K562 (cell line): ENCODE results near the gene MPPED2. TPM values are rescaled to one million over a fixed set of nuclear protein-coding genes. Genes with fewer than 3 reads are reported as not detected.

Experiments used
- ATAC-seq: fragments of 200-7000 bp; cut with Tn5 transposase; 3 replicates; pipeline ENCODE4 v1.9.1; 2020; ENCODE audit warnings: moderate library complexity
- BruUV-seq: library from RNA; stranded (reverse); fragments of 400-500 nt; replicated peaks from 2 replicates; lab custom pipeline; 2021; lab: Mats Ljungman, UMichigan
- CTCF ChIA-PET: fragments of 300-600 bp; formaldehyde crosslinking; extraction: SDS; loops from one replicate; lab custom pipeline; 2021; ENCODE audit warnings: low intra/inter-chr PET ratio; lab: Yijun Ruan, JAX
- POLR2A ChIA-PET: fragments of 300-600, 350-650 bp; sonication (Branson Sonifier 250); formaldehyde crosslinking; extraction: SDS; loops from one replicate; lab custom pipeline; 2021; ENCODE audit warnings: antibody characterized with exemption, inconsistent platforms; lab: Yijun Ruan, JAX
- DNase-seq, 4 experiments: peaks; one replicate each; pipeline versions ENCODE4 v3.0.0 to v3.0.0-alpha.2; 2011 to 2018; ENCODE audit warnings: low spot score in 3 of 4, mixed read lengths in 3 of 4; ENCODE audit errors: extremely low read depth in 1 of 4
- FAIRE-seq: peaks from 2 replicates; lab custom pipeline; 2011; peaks lifted over from hg19 to GRCh38; lab: Jason Lieb, UNC
- H2AFZ ChIP-seq: 2 replicates; pipeline ENCODE4 v1.6.0; 2011; ENCODE audit warnings: low read depth, low read length, control low read depth, inconsistent platforms
- H3K27ac ChIP-seq: fragments of 200-600 bp; 3 replicates; pipeline ENCODE4 v1.8.0; 2011; ENCODE audit warnings: low read depth, mild to moderate bottlenecking, control low read depth, inconsistent platforms, low read length, moderate library complexity, mixed read lengths; ENCODE audit errors: extremely low read depth
- H3K27me3 ChIP-seq, 2 experiments: fragments of 300-600 bp in 1 of 2; 2 replicates in 1 of 2; 3 replicates in 1 of 2; pipeline versions ENCODE4 v1.6.0 to v1.8.0; 2011; ENCODE audit warnings: inconsistent platforms in 2 of 2, low read length in 2 of 2, mild to moderate bottlenecking in 1 of 2, mixed read lengths in 1 of 2, moderate library complexity in 1 of 2; ENCODE audit not compliant: control insufficient read depth in 2 of 2, insufficient read depth in 2 of 2
- H3K36me3 ChIP-seq: fragments of 300-600 bp; 3 replicates; pipeline ENCODE4 v1.8.0; 2011; ENCODE audit warnings: mild to moderate bottlenecking, low read length, inconsistent platforms; ENCODE audit not compliant: control insufficient read depth, insufficient read depth
- H3K4me1 ChIP-seq, 2 experiments: fragments of 200-600 bp in 1 of 2; replicated peaks in 1 of 2; 2 replicates in 1 of 2; 3 replicates in 1 of 2; pipeline versions ENCODE4 v1.5.1 to v1.8.0; 2011; ENCODE audit warnings: inconsistent platforms in 2 of 2, low read length in 2 of 2, mild to moderate bottlenecking in 1 of 2, mixed read lengths in 1 of 2, moderate library complexity in 1 of 2; ENCODE audit not compliant: control insufficient read depth in 2 of 2, insufficient read depth in 2 of 2
- H3K4me2 ChIP-seq: 2 replicates; pipeline ENCODE4 v1.6.1; 2011; ENCODE audit warnings: low read length, control low read depth, inconsistent platforms, mixed read lengths; ENCODE audit not compliant: insufficient read depth
- H3K4me3 ChIP-seq: fragments of 200-600 bp; sonication (generic), shearing (Covaris generic); 2 replicates; pipeline ENCODE4 v1.5.1; 2016; ENCODE audit warnings: control low read depth, inconsistent platforms
- H3K79me2 ChIP-seq: fragments of 200-600 bp; 3 replicates; pipeline ENCODE4 v1.8.0; 2011; ENCODE audit warnings: low read length, inconsistent platforms; ENCODE audit not compliant: control insufficient read depth, insufficient read depth
- H3K9ac ChIP-seq, 2 experiments: 2 replicates each; pipeline versions ENCODE4 v1.6.0 to v1.6.1; 2011; ENCODE audit warnings: low read depth in 2 of 2, low read length in 2 of 2, control low read depth in 1 of 2, inconsistent platforms in 1 of 2, mild to moderate bottlenecking in 1 of 2, mixed read lengths in 1 of 2; ENCODE audit not compliant: insufficient read depth in 1 of 2
- H3K9me1 ChIP-seq: one replicate; pipeline ENCODE4 v1.6.0; 2011; ENCODE audit warnings: inconsistent platforms, mild to moderate bottlenecking, low read length, moderate library complexity; ENCODE audit not compliant: control insufficient read depth, insufficient read depth
- H3K9me3 ChIP-seq: replicated peaks from 2 replicates; pipeline ENCODE4 v1.5.1; 2011; ENCODE audit warnings: low read depth, low read length, inconsistent platforms; ENCODE audit not compliant: control insufficient read depth, insufficient read depth
- H4K20me1 ChIP-seq: replicated peaks from 2 replicates; pipeline ENCODE4 v1.6.1; 2011; ENCODE audit warnings: low read length, inconsistent platforms, mixed read lengths; ENCODE audit not compliant: control insufficient read depth, insufficient read depth
- GABPB1 ChIP-seq: sonication (generic); formaldehyde crosslinking; IDR thresholded peaks from 2 replicates; pipeline ENCODE4 v1.8.0; 2022; ENCODE audit warnings: mild to moderate bottlenecking, missing genetic modification reagents
- WGBS: fragments of 100-300 bp; shearing (Covaris generic); methylation state at CpG from one replicate; pipeline ENCODE4 v1.1.6; 2016; ENCODE audit warnings: low coverage, mixed read lengths; ENCODE audit not compliant: insufficient coverage; ENCODE audit errors: missing lambda C conversion rate; 5-methylcytosine and 5-hydroxymethylcytosine counted together
- in situ Hi-C: fragments of 300-500 bp; cut with MboI; formaldehyde crosslinking; loops from 4 replicates; pipeline ENCODE4 v1.15.0; 2018; ENCODE audit warnings: inconsistent platforms, mixed read lengths
- intact Hi-C: fragments of 100-400 bp; cut with micrococcal nuclease; formaldehyde crosslinking; loops from 2 replicates; pipeline ENCODE4 v1.14.2; 2022
- polyA plus RNA-seq, 8 experiments: library from polyadenylated mRNA; depleted of rRNA in 4 of 8; stranded (reverse) in 5 of 8; unstranded in 3 of 8; fragments of >200 nt; fragmentation: Nextera tagmentation in 2 of 8; fragmentation: Illumina TruSeq in 1 of 8; extraction: Ambion mirVana in 2 of 8; extraction: Trizol in 1 of 8; gene quantifications; 2 replicates each; pipeline versions ENCODE4 v1.2.1 to v1.2.3, GENCODE V29; 2011 to 2014; ENCODE audit warnings: inconsistent platforms in 1 of 8, missing spikeins in 1 of 8
- total RNA-seq, 7 experiments: library from RNA; depleted of rRNA in 6 of 7; stranded (reverse); fragments of >200 nt in 6 of 7; fragmentation: Illumina TruSeq in 2 of 7; extraction: Trizol in 2 of 7; gene quantifications; 2 replicates each; pipeline versions ENCODE4 v1.2.1 to v1.2.3, GENCODE V29; 2011 to 2021; ENCODE audit warnings: low replicate concordance in 1 of 7
- TF ChIP-seq, protein P1 (sequence below): fragments of 450-650 bp; formaldehyde crosslinking; IDR thresholded peaks from 2 replicates; pipeline ENCODE4 v1.4.0; 2020; ENCODE audit warnings: mild to moderate bottlenecking, moderate library complexity
- TF ChIP-seq, protein P2 (sequence below): fragments of 200-600 bp; sonication (generic); IDR thresholded peaks from one replicate; pipeline ENCODE4 v1.6.1; 2012; ENCODE audit warnings: mild to moderate bottlenecking, low read depth, low read length, inconsistent platforms

MPPED2 gene
- total and polyA plus RNA-seq, 9 of the 15 experiments (the other 6 are each of a cell fraction or from before 2014, with no cell fraction given), result not detected

DNA sequence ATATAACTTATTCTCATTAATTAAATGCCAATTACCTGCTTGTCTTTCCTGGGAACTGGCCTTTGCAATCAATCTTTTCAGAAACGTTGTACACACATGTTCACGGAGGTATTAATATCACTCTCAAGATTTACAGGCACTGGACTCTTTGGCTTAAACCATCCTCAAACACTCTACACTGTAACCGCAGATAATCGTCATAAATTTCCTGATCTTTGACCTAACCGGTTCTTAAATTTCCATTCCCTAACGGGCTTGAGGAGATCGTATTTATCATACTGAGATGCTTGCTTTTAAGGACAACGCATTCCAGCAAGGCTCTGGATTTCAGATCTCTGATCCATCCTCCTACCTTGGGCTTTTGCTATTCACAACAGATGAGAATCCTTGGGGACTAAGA, 190.4 kb downstream of the MPPED2 start:
- Histone ChIP-seq H3K4me2 (no peak overlapping the region), H3K27me3 (no peaks in the 10 kb centered on the region), H3K9me3 (no peaks in the 10 kb centered on the region), H3K4me1 (no peaks in the 10 kb centered on the region), H2AFZ (no peak overlapping the region), H3K79me2 (no peaks in the 10 kb centered on the region), H3K9me1 (no peaks in the 10 kb centered on the region), H3K4me3 (no peak overlapping the region), H3K27ac (no peak overlapping the region), H4K20me1 (no peaks in the 10 kb centered on the region), H3K36me3 (no peaks in the 10 kb centered on the region), H3K9ac (no peak overlapping the region)
- DNase-seq (no peak), ATAC-seq (no peak), FAIRE-seq (no peak)
- no TSS peak for BruUV-seq
- 1% methylated on average over 8 of the region's 8 CpGs for WGBS
- in situ Hi-C loops (no loop called here), intact Hi-C loops (no loop called here)
- ChIA-PET POLR2A (no interaction called here), CTCF (no interaction called here)
- no peak for TF ChIP-seq GABPB1 (CRISPR knock-in tag)

DNA sequence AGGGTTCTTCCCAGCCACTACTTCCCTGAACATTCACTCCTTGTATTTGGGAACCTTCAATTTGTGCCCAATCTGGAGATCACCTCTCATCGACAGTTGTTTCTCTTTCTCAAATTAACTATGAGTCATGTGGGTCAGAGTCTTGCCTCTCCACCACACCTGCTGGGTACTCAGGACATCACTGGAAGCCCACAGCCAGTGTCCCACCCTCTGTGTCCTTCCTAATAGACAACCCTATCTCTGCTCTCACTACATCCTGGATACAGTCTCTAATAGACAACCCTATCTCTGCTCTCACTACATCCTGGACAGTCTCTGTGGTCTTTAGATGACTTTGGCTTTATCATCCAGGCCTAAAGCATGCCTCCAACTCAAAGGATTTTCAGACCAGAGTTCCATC, 193.1 kb downstream of the MPPED2 start:
- H3K4me2 ChIP-seq, result no peak overlapping the region
- no peaks in the 10 kb centered on the region for H3K9me3 ChIP-seq
- WGBS, result 0% methylated on average over 1 of the region's 1 CpG
- H3K36me3 ChIP-seq, result no peaks in the 10 kb centered on the region
- DNase-seq (no peak), FAIRE-seq (no peak), ATAC-seq (no peak)
- H3K79me2 ChIP-seq, result no peaks in the 10 kb centered on the region
- H3K27ac ChIP-seq, result no peak overlapping the region
- H3K9ac ChIP-seq, result no peak overlapping the region
- ChIA-PET CTCF (no interaction called here), POLR2A (no interaction called here)
- intact Hi-C loops, result no loop called here
- H2AFZ ChIP-seq, result no peak overlapping the region
- H3K9me1 ChIP-seq, result no peaks in the 10 kb centered on the region
- H4K20me1 ChIP-seq, result no peaks in the 10 kb centered on the region
- BruUV-seq, result no TSS peak
- no peaks in the 10 kb centered on the region for H3K4me1 ChIP-seq
- in situ Hi-C loops, result no loop called here
- no peak overlapping the region for H3K4me3 ChIP-seq
- no peaks in the 10 kb centered on the region for H3K27me3 ChIP-seq
- TF ChIP-seq, protein P1, sequence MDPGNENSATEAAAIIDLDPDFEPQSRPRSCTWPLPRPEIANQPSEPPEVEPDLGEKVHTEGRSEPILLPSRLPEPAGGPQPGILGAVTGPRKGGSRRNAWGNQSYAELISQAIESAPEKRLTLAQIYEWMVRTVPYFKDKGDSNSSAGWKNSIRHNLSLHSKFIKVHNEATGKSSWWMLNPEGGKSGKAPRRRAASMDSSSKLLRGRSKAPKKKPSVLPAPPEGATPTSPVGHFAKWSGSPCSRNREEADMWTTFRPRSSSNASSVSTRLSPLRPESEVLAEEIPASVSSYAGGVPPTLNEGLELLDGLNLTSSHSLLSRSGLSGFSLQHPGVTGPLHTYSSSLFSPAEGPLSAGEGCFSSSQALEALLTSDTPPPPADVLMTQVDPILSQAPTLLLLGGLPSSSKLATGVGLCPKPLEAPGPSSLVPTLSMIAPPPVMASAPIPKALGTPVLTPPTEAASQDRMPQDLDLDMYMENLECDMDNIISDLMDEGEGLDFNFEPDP (CRISPR knock-in tag), result no peak
- TF ChIP-seq, protein P2, sequence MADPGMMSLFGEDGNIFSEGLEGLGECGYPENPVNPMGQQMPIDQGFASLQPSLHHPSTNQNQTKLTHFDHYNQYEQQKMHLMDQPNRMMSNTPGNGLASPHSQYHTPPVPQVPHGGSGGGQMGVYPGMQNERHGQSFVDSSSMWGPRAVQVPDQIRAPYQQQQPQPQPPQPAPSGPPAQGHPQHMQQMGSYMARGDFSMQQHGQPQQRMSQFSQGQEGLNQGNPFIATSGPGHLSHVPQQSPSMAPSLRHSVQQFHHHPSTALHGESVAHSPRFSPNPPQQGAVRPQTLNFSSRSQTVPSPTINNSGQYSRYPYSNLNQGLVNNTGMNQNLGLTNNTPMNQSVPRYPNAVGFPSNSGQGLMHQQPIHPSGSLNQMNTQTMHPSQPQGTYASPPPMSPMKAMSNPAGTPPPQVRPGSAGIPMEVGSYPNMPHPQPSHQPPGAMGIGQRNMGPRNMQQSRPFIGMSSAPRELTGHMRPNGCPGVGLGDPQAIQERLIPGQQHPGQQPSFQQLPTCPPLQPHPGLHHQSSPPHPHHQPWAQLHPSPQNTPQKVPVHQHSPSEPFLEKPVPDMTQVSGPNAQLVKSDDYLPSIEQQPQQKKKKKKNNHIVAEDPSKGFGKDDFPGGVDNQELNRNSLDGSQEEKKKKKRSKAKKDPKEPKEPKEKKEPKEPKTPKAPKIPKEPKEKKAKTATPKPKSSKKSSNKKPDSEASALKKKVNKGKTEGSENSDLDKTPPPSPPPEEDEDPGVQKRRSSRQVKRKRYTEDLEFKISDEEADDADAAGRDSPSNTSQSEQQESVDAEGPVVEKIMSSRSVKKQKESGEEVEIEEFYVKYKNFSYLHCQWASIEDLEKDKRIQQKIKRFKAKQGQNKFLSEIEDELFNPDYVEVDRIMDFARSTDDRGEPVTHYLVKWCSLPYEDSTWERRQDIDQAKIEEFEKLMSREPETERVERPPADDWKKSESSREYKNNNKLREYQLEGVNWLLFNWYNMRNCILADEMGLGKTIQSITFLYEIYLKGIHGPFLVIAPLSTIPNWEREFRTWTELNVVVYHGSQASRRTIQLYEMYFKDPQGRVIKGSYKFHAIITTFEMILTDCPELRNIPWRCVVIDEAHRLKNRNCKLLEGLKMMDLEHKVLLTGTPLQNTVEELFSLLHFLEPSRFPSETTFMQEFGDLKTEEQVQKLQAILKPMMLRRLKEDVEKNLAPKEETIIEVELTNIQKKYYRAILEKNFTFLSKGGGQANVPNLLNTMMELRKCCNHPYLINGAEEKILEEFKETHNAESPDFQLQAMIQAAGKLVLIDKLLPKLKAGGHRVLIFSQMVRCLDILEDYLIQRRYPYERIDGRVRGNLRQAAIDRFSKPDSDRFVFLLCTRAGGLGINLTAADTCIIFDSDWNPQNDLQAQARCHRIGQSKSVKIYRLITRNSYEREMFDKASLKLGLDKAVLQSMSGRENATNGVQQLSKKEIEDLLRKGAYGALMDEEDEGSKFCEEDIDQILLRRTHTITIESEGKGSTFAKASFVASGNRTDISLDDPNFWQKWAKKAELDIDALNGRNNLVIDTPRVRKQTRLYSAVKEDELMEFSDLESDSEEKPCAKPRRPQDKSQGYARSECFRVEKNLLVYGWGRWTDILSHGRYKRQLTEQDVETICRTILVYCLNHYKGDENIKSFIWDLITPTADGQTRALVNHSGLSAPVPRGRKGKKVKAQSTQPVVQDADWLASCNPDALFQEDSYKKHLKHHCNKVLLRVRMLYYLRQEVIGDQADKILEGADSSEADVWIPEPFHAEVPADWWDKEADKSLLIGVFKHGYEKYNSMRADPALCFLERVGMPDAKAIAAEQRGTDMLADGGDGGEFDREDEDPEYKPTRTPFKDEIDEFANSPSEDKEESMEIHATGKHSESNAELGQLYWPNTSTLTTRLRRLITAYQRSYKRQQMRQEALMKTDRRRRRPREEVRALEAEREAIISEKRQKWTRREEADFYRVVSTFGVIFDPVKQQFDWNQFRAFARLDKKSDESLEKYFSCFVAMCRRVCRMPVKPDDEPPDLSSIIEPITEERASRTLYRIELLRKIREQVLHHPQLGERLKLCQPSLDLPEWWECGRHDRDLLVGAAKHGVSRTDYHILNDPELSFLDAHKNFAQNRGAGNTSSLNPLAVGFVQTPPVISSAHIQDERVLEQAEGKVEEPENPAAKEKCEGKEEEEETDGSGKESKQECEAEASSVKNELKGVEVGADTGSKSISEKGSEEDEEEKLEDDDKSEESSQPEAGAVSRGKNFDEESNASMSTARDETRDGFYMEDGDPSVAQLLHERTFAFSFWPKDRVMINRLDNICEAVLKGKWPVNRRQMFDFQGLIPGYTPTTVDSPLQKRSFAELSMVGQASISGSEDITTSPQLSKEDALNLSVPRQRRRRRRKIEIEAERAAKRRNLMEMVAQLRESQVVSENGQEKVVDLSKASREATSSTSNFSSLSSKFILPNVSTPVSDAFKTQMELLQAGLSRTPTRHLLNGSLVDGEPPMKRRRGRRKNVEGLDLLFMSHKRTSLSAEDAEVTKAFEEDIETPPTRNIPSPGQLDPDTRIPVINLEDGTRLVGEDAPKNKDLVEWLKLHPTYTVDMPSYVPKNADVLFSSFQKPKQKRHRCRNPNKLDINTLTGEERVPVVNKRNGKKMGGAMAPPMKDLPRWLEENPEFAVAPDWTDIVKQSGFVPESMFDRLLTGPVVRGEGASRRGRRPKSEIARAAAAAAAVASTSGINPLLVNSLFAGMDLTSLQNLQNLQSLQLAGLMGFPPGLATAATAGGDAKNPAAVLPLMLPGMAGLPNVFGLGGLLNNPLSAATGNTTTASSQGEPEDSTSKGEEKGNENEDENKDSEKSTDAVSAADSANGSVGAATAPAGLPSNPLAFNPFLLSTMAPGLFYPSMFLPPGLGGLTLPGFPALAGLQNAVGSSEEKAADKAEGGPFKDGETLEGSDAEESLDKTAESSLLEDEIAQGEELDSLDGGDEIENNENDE, result no peak
